ENCODE results near the gene SBK3.
"Not testable (repeated sequence)": the region's sequence is repeated elsewhere in the genome, so short reads cannot be mapped to it uniquely, and the experiment has no call there.

SBK3 gene

DNA sequence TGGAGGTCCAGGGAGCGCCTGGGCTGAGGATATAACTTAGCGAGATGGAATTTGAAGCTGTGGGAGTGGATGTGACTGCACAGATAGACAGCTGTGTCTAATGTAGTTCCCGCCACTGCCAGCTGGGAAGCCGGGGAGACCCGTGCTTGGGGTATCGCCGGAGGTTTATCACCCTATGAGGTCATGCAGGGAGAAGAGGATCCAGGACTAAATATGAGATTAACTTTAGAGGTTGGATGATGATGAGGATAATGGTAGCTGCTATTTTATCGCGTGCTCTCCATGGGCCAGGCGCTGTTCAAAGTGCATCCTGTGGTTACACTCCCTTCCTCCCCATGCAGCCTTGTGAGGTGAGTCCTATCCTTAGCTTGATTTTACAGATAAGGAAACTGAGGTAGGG lies 37.2 kb downstream of the SBK3 start:
- DNase-seq = no peak

DNA sequence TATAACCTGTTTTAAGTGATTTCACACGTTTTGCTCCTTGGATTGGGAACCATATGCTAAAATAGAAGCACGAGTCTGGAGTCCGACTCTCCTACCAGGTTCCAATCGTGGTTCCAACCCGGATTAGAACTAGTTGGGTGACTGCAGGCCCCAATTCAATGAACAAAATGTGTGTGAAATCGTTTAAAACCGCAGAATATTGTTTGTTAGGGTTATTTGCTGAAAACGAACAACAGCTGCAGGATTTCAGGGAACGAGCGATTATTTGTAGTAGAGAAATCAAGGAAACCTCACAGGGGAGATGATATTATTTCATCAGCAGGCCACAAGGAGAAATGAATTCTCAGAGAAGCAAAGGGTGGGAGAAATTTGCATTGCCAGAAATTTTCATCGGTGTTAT lies 40.4 kb downstream of the SBK3 start:
- DNase-seq = no peak

DNA sequence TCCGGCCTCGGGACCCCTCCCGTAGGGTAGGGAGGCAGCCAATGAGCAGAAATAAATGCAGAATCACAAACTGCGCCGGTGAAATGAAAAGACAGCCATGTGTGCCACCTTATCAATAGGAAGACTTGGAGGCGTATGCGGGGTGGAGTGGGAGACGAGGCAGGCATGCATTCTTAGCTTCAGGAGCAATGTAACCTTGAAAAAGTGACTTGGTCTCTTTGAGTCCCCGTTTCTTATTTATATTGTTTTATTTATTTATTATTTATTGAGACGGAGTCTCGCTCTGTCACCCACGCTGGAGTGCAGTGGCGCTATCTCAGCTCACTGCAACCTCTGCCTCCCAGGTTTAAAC lies 41.1 kb downstream of the SBK3 start:
- DNase-seq = no peak

DNA sequence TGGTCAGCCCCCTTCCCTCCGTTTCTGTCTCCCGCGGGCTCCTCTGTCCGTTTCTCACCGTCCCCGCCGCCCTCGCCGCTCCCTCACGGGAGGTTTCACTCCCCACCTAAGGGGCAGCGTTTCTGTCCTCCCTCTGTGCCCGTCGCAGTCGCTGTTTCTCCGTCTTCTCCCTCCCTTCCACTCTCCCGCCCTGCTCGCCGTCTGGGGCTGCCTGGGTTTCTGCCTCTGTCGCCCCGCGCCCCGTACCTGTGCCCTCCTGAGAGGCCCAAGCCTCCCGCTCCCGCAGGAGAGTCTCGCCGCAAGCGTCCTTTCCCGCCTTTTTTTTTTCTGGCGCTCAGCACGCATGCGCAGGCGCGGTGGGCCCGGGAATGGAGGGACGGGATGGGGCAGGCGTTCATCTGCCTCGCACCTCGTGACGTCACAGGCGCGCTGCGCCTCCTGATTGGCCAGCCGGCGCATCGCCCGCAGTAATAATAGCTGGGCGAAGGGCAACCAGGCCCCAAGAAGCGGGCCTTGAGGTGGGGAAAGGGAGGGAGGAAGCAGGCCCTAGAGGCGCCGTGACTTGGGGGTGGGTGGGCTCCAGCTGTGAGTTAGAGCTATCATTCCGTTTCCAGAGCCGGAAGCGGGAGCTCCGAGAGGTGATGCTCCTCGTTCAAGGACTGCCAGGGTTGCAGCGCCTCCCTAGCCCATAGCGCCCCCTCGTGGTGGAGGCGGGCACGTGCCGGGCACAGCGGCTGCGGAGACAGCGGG lies 41.7 kb downstream of the SBK3 start:
- peak; percentile 91 for DNase-seq

- no peak for DNase-seq
These were observed 42.2 kb downstream of the SBK3 start for GRCh38 chr19:55503157-55503501.

DNA sequence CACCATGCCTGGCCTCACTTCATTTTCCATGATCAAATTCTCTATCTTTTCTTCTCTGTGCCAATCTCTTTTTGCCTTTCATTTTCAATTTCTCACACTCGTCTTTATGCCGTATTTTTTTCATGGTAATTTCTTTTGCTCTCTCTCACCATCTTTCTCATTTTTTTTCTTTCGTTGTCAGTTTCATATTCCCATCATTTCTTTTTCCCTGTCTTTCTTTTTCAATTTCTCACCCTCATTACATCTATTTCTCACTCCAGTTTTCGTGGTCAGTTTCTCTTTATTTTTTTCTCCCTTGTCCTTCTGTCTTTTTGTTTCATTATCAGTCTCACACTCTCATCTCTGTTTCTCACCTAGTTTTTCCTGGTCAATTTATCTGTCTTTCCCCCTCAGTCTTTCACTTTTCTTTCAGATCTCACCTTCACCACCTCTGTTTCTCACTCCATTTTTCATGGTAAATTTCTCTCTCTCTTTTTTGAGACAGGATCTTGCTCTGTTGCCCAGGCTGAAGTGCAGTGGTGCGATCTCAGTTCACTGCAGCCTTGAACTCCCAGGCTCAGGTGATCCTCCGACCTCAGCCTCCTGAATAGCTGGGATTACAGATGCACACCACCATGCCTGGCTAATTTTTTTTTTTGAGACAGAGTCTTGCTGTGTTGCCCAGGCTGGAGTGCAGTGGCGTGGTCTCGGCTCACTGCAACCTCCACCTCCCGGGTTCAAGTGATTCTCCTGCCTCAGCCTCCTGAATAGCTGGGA lies 43.0 kb downstream of the SBK3 start:
- no peak for DNase-seq

- no peak for DNase-seq
These were observed 44.9 kb downstream of the SBK3 start for GRCh38 chr19:55500368-55500952.

DNA sequence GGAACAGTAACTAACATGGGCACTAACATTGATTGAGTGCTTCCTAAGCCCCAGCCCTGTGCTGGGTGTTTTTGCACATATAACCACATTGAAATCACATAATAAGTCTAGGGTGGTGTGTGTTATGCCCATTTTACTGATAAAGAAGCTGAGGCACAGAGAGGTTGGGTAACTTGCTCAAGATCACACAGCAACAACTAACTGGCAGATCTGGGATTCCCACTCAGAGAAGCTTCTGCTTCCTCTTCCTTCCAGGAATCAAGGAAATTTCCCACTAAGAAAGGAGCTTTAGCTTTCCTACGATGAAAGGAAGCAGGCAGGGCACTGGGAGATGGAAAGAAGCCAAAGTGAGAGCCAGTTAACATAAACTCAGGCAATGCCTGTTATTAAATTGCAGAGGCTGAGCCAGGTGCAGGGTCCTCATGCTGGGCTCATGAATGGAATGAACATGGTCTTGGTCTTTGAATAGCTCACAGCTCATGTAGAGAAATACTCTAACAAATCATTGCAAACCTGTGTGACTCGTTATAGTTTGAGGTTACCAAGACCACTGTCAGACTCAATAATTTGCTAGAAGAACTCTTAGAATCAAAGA lies 47.0 kb downstream of the SBK3 start:
- no peak for DNase-seq

DNA sequence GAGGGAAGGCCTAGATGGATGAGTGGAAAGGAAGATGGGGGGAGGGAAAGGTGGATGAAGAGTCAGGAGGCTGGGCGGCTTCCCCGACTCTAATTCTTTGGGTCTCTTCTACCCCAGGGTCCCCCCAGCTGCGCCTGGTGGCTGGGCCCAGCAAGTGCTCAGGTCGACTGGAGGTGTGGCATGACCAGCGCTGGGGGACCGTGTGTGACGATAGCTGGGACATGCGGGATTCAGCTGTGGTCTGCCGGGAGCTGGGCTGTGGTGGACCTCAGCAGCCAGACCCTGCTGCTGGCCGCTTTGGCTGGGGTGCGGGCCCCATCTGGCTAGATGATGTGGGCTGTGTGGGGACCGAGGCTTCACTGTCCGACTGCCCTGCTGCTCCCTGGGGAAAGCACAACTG lies 47.6 kb downstream of the SBK3 start:
- no peak for DNase-seq

- not testable (repeated sequence) for DNase-seq
These were observed 48.5 kb downstream of the SBK3 start for GRCh38 chr19:55496820-55497219.

DNA sequence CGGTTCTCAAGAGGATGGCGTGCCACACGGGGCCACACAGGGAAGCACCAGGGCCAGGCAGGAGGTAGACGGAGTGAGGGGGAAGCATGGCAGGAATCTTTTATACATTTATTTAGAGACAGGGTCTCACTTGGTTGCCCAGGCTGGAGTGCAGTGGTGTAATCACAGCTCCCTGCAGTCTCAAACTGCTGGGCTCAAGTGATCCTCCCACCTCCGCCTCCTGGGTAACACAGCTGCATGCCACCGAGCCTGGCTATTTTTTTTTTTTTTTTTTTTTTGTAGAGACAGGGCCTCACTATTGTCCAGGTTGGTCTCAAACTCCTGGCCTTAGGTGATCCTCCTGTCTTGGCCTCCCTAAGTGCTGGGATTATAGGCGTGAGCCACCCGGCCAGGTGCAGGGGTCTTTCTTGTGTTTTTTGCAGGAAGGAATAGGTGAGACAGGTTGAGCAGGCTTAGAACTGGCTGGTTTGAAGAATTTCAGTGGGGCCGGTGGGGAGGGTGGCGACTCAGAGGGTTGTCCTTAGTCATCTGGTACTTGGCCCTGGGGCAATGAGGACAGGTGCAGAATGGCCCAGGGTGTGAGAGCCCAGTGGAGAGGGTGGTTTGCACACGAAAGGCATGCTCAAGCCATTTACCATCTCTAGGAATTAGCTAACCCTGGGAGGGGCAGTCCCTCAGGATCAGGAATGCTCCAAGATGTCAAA lies 49.5 kb downstream of the SBK3 start:
- no peak for DNase-seq

GRCh38 chr19:55494172-55494761 lies 51.1 kb downstream of the SBK3 start:
- no peak for DNase-seq

GRCh38 chr19:55493645-55494171 lies 51.6 kb downstream of the SBK3 start:
- no peak for DNase-seq

DNA sequence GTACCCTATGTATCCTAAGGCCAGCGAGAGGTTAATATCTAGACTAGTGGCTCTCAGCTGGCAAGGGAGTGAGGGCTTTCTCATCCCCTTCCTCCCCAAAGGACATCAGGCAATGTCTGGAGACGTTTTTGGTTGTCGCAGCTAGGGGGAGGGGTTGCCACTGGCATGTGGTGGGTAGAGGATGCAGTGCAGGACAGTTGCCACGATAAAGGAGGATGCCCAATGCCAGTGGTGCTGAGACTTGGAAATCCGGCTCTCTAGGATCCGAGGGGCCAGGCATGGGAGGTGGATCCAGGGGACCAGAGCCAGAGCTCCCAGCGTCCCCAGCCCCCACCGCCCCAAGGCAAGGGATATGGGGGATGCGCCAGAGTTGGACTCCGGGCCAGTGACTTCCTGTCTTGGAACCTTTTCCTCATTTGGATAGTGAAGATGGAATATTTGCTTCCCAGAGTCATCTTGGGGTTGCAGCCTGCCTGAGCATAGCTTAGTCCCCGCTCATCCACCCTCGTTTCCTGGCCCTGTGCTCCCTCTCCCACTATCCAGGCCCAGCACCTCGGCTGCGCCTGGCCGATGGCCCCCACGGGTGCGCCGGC lies 52.2 kb downstream of the SBK3 start:
- DNase-seq = no peak

DNA sequence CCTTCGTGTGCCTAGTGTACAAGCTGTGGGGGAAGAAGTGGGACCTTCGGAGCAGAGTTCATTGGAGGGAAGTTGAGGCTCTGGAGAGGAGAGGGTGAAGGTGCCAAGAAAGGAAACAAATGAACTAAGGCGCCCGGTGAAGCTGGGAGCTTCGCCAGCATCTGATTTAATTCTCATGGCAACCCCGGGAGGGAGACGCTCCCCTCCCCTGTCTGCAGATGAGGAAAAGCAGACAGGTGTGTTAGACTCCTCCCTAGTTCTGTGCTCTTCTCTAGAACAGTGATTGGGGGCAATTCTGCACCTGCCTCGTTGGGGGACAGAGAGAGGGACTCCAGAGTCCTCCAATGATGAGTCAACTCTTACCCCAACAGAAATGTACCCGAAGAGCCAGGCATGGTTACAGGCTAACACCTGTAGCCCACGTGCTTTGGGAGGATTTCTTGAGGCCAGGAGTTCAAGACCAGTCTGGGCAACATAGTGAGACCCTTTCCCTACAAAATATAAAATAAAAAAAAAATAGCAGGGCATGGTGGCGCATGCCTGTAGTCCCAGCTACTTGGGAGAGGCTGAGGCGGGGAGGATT lies 52.9 kb downstream of the SBK3 start:
- peak; percentile 85 for DNase-seq

GRCh38 chr19:55491546-55492360 lies 53.6 kb downstream of the SBK3 start:
- peak; percentile 88 for DNase-seq
